PC-9 (cell line): ENCODE data around the gene KRT73.

ENCODE experiments used
- CTCF ChIP-seq: fragments of 200-600 bp; sonication (generic); conservative IDR thresholded peaks from 2 replicates; pipeline ENCODE4 v1.6.1; 2017; ENCODE audit warnings: mixed run types, antibody characterized with exemption, mild to moderate bottlenecking, moderate library complexity
- EZH2 ChIP-seq: fragments of 200-600 bp; sonication (generic); IDR thresholded peaks from 2 replicates; pipeline ENCODE4 v1.8.0; 2017; ENCODE audit warnings: antibody characterized with exemption, low read depth

GRCh38 chr12:52650520-52651081 lies 32.2 kb upstream of the KRT73 start:
- TF ChIP-seq CTCF (no peak), EZH2 (no peak)
